ENCODE measurements around the gene VAMP2. TPM values are rescaled to one million over a fixed set of nuclear protein-coding genes. Genes with fewer than 3 reads are reported as not detected.

The VAMP2 gene
- total and polyA plus RNA-seq, 4 donors: 33.9 to 76.2 (median 45.8) TPM

- H3K4me1 ChIP-seq (ENCODE audit: control insufficient read depth in 5 of 5, insufficient read depth in 5 of 5, low read length in 5 of 5): peaks cover 0 to 6% (median 0%) of the 10 kb centered on the region in 5 donors
- H3K27ac ChIP-seq (ENCODE audit: low read depth in 1 of 2, low read length in 1 of 2): no peak overlapping the region
- TF ChIP-seq CTCF (IDR thresholded peaks at IDR 0.05; ENCODE audit: control extremely low read depth, extremely low read depth): no peak
- WGBS, 2 donors: 71 to 89% methylated on average over 3 of the region's 3 CpGs
- H3K4me3 ChIP-seq: no peak overlapping the region
- DNase-seq: no peak
- peaks cover 0 to 21% (median 9%) of the 10 kb centered on the region in 3 donors for H3K27me3 ChIP-seq (ENCODE audit: control insufficient read depth in 3 of 3, insufficient read depth in 3 of 3, low read length in 2 of 3)
- H3K9me3 ChIP-seq (ENCODE audit: control insufficient read depth in 4 of 4, insufficient read depth in 3 of 4, low read length in 3 of 4): no peaks in the 10 kb centered on the region
- ATAC-seq (ENCODE audit: insufficient read depth, low FRiP score): no peak
- no peak overlapping the region for H3K9ac ChIP-seq (ENCODE audit: insufficient read depth in 1 of 2, low read length in 2 of 2)
- no peaks in the 10 kb centered on the region for H3K36me3 ChIP-seq (ENCODE audit: control insufficient read depth in 4 of 4, insufficient read depth in 4 of 4, low read length in 4 of 4)
These were observed 30.8 kb downstream of the VAMP2 start for GRCh38 chr17:8131844-8132441.

- H3K4me3 ChIP-seq: no peak overlapping the region
- no peaks in the 10 kb centered on the region for H3K36me3 ChIP-seq (ENCODE audit: control insufficient read depth in 4 of 4, insufficient read depth in 4 of 4, low read length in 4 of 4)
- H3K27ac ChIP-seq (ENCODE audit: low read depth in 1 of 2, low read length in 1 of 2): no peak overlapping the region
- TF ChIP-seq CTCF (IDR thresholded peaks at IDR 0.05; ENCODE audit: control extremely low read depth, extremely low read depth): no peak
- H3K27me3 ChIP-seq (ENCODE audit: control insufficient read depth in 3 of 3, insufficient read depth in 3 of 3, low read length in 2 of 3): peaks cover 0 to 43% (median 26%) of the 10 kb centered on the region in 3 donors
- WGBS, 2 donors: 79 to 87% methylated on average over 14 of the region's 14 CpGs
- peaks cover 0 to 36% (median 18%) of the 10 kb centered on the region in 5 donors for H3K4me1 ChIP-seq (ENCODE audit: control insufficient read depth in 5 of 5, insufficient read depth in 5 of 5, low read length in 5 of 5)
- DNase-seq (no peak), ATAC-seq (ENCODE audit: insufficient read depth, low FRiP score) (no peak)
- H3K9me3 ChIP-seq (ENCODE audit: control insufficient read depth in 4 of 4, insufficient read depth in 3 of 4, low read length in 3 of 4): no peaks in the 10 kb centered on the region
- no peak overlapping the region for H3K9ac ChIP-seq (ENCODE audit: insufficient read depth in 1 of 2, low read length in 2 of 2)
These were observed 34.5 kb downstream of the VAMP2 start for GRCh38 chr17:8128125-8128784.

- no peak for TF ChIP-seq CTCF (IDR thresholded peaks at IDR 0.05; ENCODE audit: control extremely low read depth, extremely low read depth)
- Histone ChIP-seq H3K27me3 (ENCODE audit: control insufficient read depth in 3 of 3, insufficient read depth in 3 of 3, low read length in 2 of 3) (peaks cover 0 to 56% (median 33%) of the 10 kb centered on the region in 3 donors), H3K27ac (ENCODE audit: low read depth in 1 of 2, low read length in 1 of 2) (peak overlapping the region; percentile 29 to 51), H3K4me3 (peak overlapping the region; percentile 34), H3K9ac (ENCODE audit: insufficient read depth in 1 of 2, low read length in 2 of 2) (peak overlapping the region in 1 of 2 donors; percentile 87), H3K9me3 (ENCODE audit: control insufficient read depth in 4 of 4, insufficient read depth in 3 of 4, low read length in 3 of 4) (no peaks in the 10 kb centered on the region), H3K4me1 (ENCODE audit: control insufficient read depth in 5 of 5, insufficient read depth in 5 of 5, low read length in 5 of 5) (peaks cover 0 to 49% (median 32%) of the 10 kb centered on the region in 5 donors), H3K36me3 (ENCODE audit: control insufficient read depth in 4 of 4, insufficient read depth in 4 of 4, low read length in 4 of 4) (no peaks in the 10 kb centered on the region)
- DNase-seq: peak; percentile 58 to 65 (median 62)
- ATAC-seq (ENCODE audit: insufficient read depth, low FRiP score): peak; percentile 44
- WGBS, 2 donors: 1% methylated on average over 44 to 45 of the region's 45 CpGs
These were observed 36.2 kb downstream of the VAMP2 start for GRCh38 chr17:8126491-8127066.
